HCT116 (cell line): Measurements from ENCODE around the gene LYPD3. TPM values are rescaled to one million over a fixed set of nuclear protein-coding genes. Genes with fewer than 3 reads are reported as not detected.

Experiments used
- ATAC-seq: fragments of 200-7000 bp; cut with Tn5 transposase; 2 replicates; pipeline ENCODE4 v1.9.1; 2020; ENCODE audit warnings: mild to moderate bottlenecking, moderate library complexity
- BruUV-seq: library from RNA; stranded (reverse); fragments of 400-500 nt; replicated peaks from 2 replicates; lab custom pipeline; 2021; lab: Mats Ljungman, UMichigan
- CTCF ChIA-PET: fragments of 300-600 bp; sonication (Branson Sonifier 250); formaldehyde crosslinking; loops from one replicate; lab custom pipeline; 2021; ENCODE audit warnings: antibody characterized with exemption; lab: Charles Lee
- POLR2A ChIA-PET: fragments of 300-600, 350-600 bp; sonication (Branson Sonifier 250); formaldehyde crosslinking; loops from one replicate; lab custom pipeline; 2021; ENCODE audit warnings: antibody characterized with exemption; lab: Charles Lee
- RAD21 ChIA-PET, 2 experiments: fragments of 300-600 bp; sonication (Branson Sonifier 250); formaldehyde crosslinking; loops; one replicate each; lab custom pipeline; 2023; ENCODE audit warnings: low total read pairs in 2 of 2; ENCODE audit not compliant: uncharacterized antibody in 2 of 2, unreplicated experiment in 2 of 2, low non-redundant PET in 1 of 2; lab: Charles Lee
- DNase-seq: peaks from one replicate; pipeline ENCODE4 v3.0.0-alpha.2; 2010; ENCODE audit warnings: low read depth, low spot score
- H2AFZ ChIP-seq: fragments of 200-600 bp; shearing (Covaris generic), sonication (generic); 2 replicates; pipeline ENCODE4 v1.6.1; 2017; ENCODE audit warnings: low read depth, mixed run types, mixed read lengths, antibody characterized with exemption, low read length; ENCODE audit not compliant: poor library complexity, severe bottlenecking
- H3K27ac ChIP-seq: 2 replicates; pipeline ENCODE4 v1.5.1; 2012; ENCODE audit warnings: low read depth, low read length
- H3K27me3 ChIP-seq: fragments of 200-600 bp; sonication (generic); 2 replicates; pipeline ENCODE4 v1.6.1; 2016; ENCODE audit warnings: mixed run types, low read length, mixed read lengths; ENCODE audit not compliant: insufficient read depth
- H3K36me3 ChIP-seq, 2 experiments: fragments of 200-500 bp in 1 of 2; fragments of 200-600 bp in 1 of 2; sonication (Bioruptor generic) in 1 of 2; sonication (generic) in 1 of 2; 2 replicates each; pipeline versions ENCODE4 v1.5.1 to v1.6.1; 2014 to 2016; ENCODE audit warnings: low read length in 2 of 2, inconsistent platforms in 1 of 2, mixed read lengths in 1 of 2, mixed run types in 1 of 2; ENCODE audit not compliant: insufficient read depth in 2 of 2, control insufficient read depth in 1 of 2
- H3K4me1 ChIP-seq, 2 experiments: fragments of 200-600 bp in 1 of 2; sonication (generic) in 1 of 2; 2 replicates each; pipeline versions ENCODE4 v1.5.1 to v1.6.1; 2012 to 2017; ENCODE audit warnings: low read length in 2 of 2, inconsistent platforms in 1 of 2, mild to moderate bottlenecking in 1 of 2, mixed read lengths in 1 of 2, mixed run types in 1 of 2, moderate library complexity in 1 of 2; ENCODE audit not compliant: insufficient read depth in 2 of 2, control insufficient read depth in 1 of 2
- H3K4me2 ChIP-seq: fragments of 200-600 bp; sonication (generic); 2 replicates; pipeline ENCODE4 v1.6.1; 2017; ENCODE audit warnings: mixed run types, low read length, mixed read lengths
- H3K4me3 ChIP-seq, 2 experiments: fragments of 200-600 bp in 1 of 2; sonication (generic) in 1 of 2; replicated peaks in 1 of 2; 2 replicates each; pipeline ENCODE4 v1.5.1; 2011 to 2016; ENCODE audit warnings: low read length in 2 of 2, control low read depth in 1 of 2, low read depth in 1 of 2, mild to moderate bottlenecking in 1 of 2, mixed read lengths in 1 of 2, mixed run types in 1 of 2
- H3K79me2 ChIP-seq: fragments of 200-600 bp; sonication (generic); 2 replicates; pipeline ENCODE4 v1.6.1; 2017; ENCODE audit warnings: mild to moderate bottlenecking, mixed run types, low read length, moderate library complexity, mixed read lengths; ENCODE audit not compliant: insufficient read depth
- H3K9ac ChIP-seq: fragments of 200-600 bp; sonication (generic); 2 replicates; pipeline ENCODE4 v1.6.1; 2016; ENCODE audit warnings: low read length, mixed read lengths
- H3K9me2 ChIP-seq: fragments of 200-600 bp; sonication (generic), shearing (Covaris generic); 2 replicates; pipeline ENCODE4 v1.6.1; 2017; ENCODE audit warnings: mixed run types, mild to moderate bottlenecking, moderate library complexity; ENCODE audit not compliant: insufficient read depth
- H3K9me3 ChIP-seq, 2 experiments: fragments of 200-500 bp in 1 of 2; fragments of 200-600 bp in 1 of 2; sonication (Bioruptor generic) in 1 of 2; sonication (generic) in 1 of 2; 2 replicates each; pipeline ENCODE4 v1.6.1; 2014 to 2017; ENCODE audit warnings: low read length in 2 of 2, mixed read lengths in 2 of 2, inconsistent platforms in 1 of 2, low read depth in 1 of 2, mild to moderate bottlenecking in 1 of 2, mixed run types in 1 of 2, moderate library complexity in 1 of 2; ENCODE audit not compliant: control insufficient read depth in 1 of 2, insufficient read depth in 1 of 2
- H4K20me1 ChIP-seq: fragments of 200-600 bp; sonication (generic), shearing (Covaris generic); 2 replicates; pipeline ENCODE4 v1.6.1; 2017; ENCODE audit warnings: mixed run types, mild to moderate bottlenecking, moderate library complexity; ENCODE audit not compliant: insufficient read depth
- ATF3 ChIP-seq: IDR thresholded peaks from 2 replicates; pipeline ENCODE4 v1.6.1; 2012
- CBX3 ChIP-seq: IDR thresholded peaks from 2 replicates; pipeline ENCODE4 v1.6.1; 2012; ENCODE audit warnings: low read depth
- CEBPB ChIP-seq: IDR thresholded peaks from 2 replicates; pipeline ENCODE4 v1.6.1; 2012; ENCODE audit warnings: low read depth
- CTCF ChIP-seq, 3 experiments: fragments of 200-600 bp in 1 of 3; sonication (generic) in 1 of 3; IDR thresholded peaks in 2 of 3; conservative IDR thresholded peaks in 1 of 3; 2 replicates each; pipeline ENCODE4 v1.5.1; 2012 to 2017; ENCODE audit warnings: low read depth in 2 of 3, low read length in 2 of 3, antibody characterized with exemption in 1 of 3, borderline replicate concordance in 1 of 3, control low read depth in 1 of 3, mild to moderate bottlenecking in 1 of 3, mixed read lengths in 1 of 3, mixed run types in 1 of 3, moderate library complexity in 1 of 3; ENCODE audit not compliant: insufficient read depth in 1 of 3
- EGR1 ChIP-seq: IDR thresholded peaks from 2 replicates; pipeline ENCODE4 v1.6.1; 2012; ENCODE audit warnings: low read depth
- ELF1 ChIP-seq: IDR thresholded peaks from 2 replicates; pipeline ENCODE4 v1.6.1; 2012; ENCODE audit warnings: low read depth, borderline replicate concordance
- FOSL1 ChIP-seq: IDR thresholded peaks from 2 replicates; pipeline ENCODE4 v1.6.1; 2012; ENCODE audit warnings: low read depth
- JUND ChIP-seq: IDR thresholded peaks from 2 replicates; pipeline ENCODE4 v1.6.1; 2012
- POLR2AphosphoS5 ChIP-seq: IDR thresholded peaks from 2 replicates; pipeline ENCODE4 v1.6.1; 2011; ENCODE audit warnings: mild to moderate bottlenecking, low read depth, low read length, moderate library complexity
- RAD21 ChIP-seq: IDR thresholded peaks from 2 replicates; pipeline ENCODE4 v1.6.1; 2012; ENCODE audit warnings: low read depth, mild to moderate bottlenecking
- REST ChIP-seq: IDR thresholded peaks from 2 replicates; pipeline ENCODE4 v1.6.1; 2012; ENCODE audit warnings: low read depth
- SIN3A ChIP-seq: IDR thresholded peaks from 2 replicates; pipeline ENCODE4 v1.6.1; 2012; ENCODE audit warnings: low read depth
- SP1 ChIP-seq: IDR thresholded peaks from 2 replicates; pipeline ENCODE4 v1.6.1; 2012; ENCODE audit warnings: low read depth
- SRF ChIP-seq: IDR thresholded peaks from 2 replicates; pipeline ENCODE4 v1.6.1; 2012; ENCODE audit warnings: low read depth
- TCF7L2 ChIP-seq: IDR thresholded peaks from 2 replicates; pipeline ENCODE4 v1.7.0; 2011; ENCODE audit warnings: borderline replicate concordance, inconsistent platforms; ENCODE audit not compliant: insufficient read depth, insufficient read length; ENCODE audit errors: extremely low read depth
- YY1 ChIP-seq: IDR thresholded peaks from 2 replicates; pipeline ENCODE4 v1.6.1; 2011; ENCODE audit warnings: low read length, low read depth, moderate library complexity, mild to moderate bottlenecking; ENCODE audit not compliant: insufficient replicate concordance; ENCODE audit errors: extremely low read depth
- ZBTB33 ChIP-seq: IDR thresholded peaks from 2 replicates; pipeline ENCODE4 v1.6.1; 2011; ENCODE audit warnings: mild to moderate bottlenecking, low read length, moderate library complexity; ENCODE audit not compliant: insufficient replicate concordance; ENCODE audit errors: extremely low read depth
- ZFX ChIP-seq: fragments of 450-650 bp; IDR thresholded peaks from 2 replicates; pipeline ENCODE4 v1.6.1; 2017
- ZNF274 ChIP-seq: fragments of 200-500 bp; sonication (Bioruptor generic); IDR thresholded peaks from 2 replicates; pipeline ENCODE4 v1.6.1; 2014; ENCODE audit warnings: mild to moderate bottlenecking, low read depth, low read length, inconsistent platforms
- intact Hi-C: fragments of 100-400 bp; cut with micrococcal nuclease; formaldehyde crosslinking; loops from 2 replicates; pipeline ENCODE4 v1.10.0; 2022
- total RNA-seq: library from RNA; stranded (reverse); gene quantifications from one replicate; pipeline ENCODE4 v1.2.1, GENCODE V29; 2021; ENCODE audit not compliant: unreplicated experiment

Gene LYPD3
- total RNA-seq, 1 experiment from 2014 or later = 3.6 TPM

GRCh38 chr19:43476606-43477005, 11.2 kb upstream of the LYPD3 start:
- Histone ChIP-seq H4K20me1 (no peaks in the 10 kb centered on the region), H3K4me2 (peak overlapping the region; percentile 35), H3K36me3 (no peaks in the 10 kb centered on the region), H3K27ac (no peak overlapping the region), H3K79me2 (no peaks in the 10 kb centered on the region), H3K4me1 (peaks cover 11 to 25% of the 10 kb centered on the region in 2 experiments), H3K4me3 (no peak overlapping the region)
- no peak for DNase-seq
- ChIA-PET CTCF (no interaction called here), POLR2A (no interaction called here), RAD21 (no interaction called here)
- intact Hi-C loops = no loop called here
- ATAC-seq = no peak
- TF ChIP-seq TCF7L2 (no peak), ATF3 (no peak), JUND (no peak), ZFX (no peak), EGR1 (no peak), ZNF274 (no peak), SRF (no peak), YY1 (no peak), ZBTB33 (no peak), ELF1 (no peak), POLR2AphosphoS5 (no peak), CBX3 (no peak), CEBPB (no peak), RAD21 (no peak), SIN3A (no peak), FOSL1 (no peak), SP1 (no peak), CTCF (IDR thresholded peaks at IDR 0.05 in 2 of 3, conservative IDR thresholded peaks at IDR 0.05 in 1 of 3; ENCODE audit: borderline replicate concordance in 1 of 3, insufficient read depth in 1 of 3, low read depth in 2 of 3, low read length in 2 of 3) (no peak), REST (no peak)
- TF ChIP-seq, all 23 proteins: peak for 0
- Histone ChIP-seq H3K27me3 (no peaks in the 10 kb centered on the region), H3K9ac (0 out of 2 replicates have a peak overlapping the region, but pooled peaks have one; percentile 14), H3K9me3 (no peaks in the 10 kb centered on the region), H3K9me2 (no peaks in the 10 kb centered on the region), H2AFZ (no peak overlapping the region)
- BruUV-seq = no TSS peak
